MM.1S (cell line): ENCODE measurements around the gene SRSF11.
"Not testable (repeated sequence)": the region's sequence is repeated elsewhere in the genome, so short reads cannot be mapped to it uniquely, and the experiment has no call there.

ENCODE experiments used
- DNase-seq: peaks from one replicate; pipeline ENCODE4 v3.0.0-alpha.2; 2015
- H2AFZ ChIP-seq: fragments of 300-600 bp; sonication (generic); 2 replicates; pipeline ENCODE4 v1.6.0; 2016; ENCODE audit warnings: antibody characterized with exemption, low read length
- H3F3A ChIP-seq: fragments of 300-600 bp; sonication (generic); 2 replicates; pipeline ENCODE4 v1.6.1; 2016; ENCODE audit warnings: mild to moderate bottlenecking, antibody characterized with exemption, low read length, moderate library complexity, mixed read lengths; ENCODE audit not compliant: insufficient read depth
- H3K27ac ChIP-seq: fragments of 300-600 bp; sonication (generic); 2 replicates; pipeline ENCODE4 v1.5.1; 2016; ENCODE audit warnings: mild to moderate bottlenecking, low read length
- H3K27me3 ChIP-seq: fragments of 300-600 bp; sonication (generic); replicated peaks from 2 replicates; pipeline ENCODE4 v1.6.0; 2016; ENCODE audit warnings: low read length; ENCODE audit not compliant: insufficient read depth
- H3K36me3 ChIP-seq: fragments of 300-600 bp; sonication (generic); replicated peaks from 2 replicates; pipeline ENCODE4 v1.6.1; 2016; ENCODE audit warnings: mild to moderate bottlenecking, low read length, mixed read lengths; ENCODE audit not compliant: insufficient read depth
- H3K4me1 ChIP-seq: fragments of 300-600 bp; sonication (generic); 2 replicates; pipeline ENCODE4 v1.6.1; 2016; ENCODE audit warnings: low read length, mixed read lengths
- H3K4me2 ChIP-seq: fragments of 300-600 bp; sonication (generic); 2 replicates; pipeline ENCODE4 v1.6.0; 2016; ENCODE audit warnings: low read depth, low read length
- H3K4me3 ChIP-seq: fragments of 300-600 bp; sonication (generic); 2 replicates; pipeline ENCODE4 v1.5.1; 2016; ENCODE audit warnings: low read length, mixed read lengths
- H3K79me2 ChIP-seq: fragments of 300-600 bp; sonication (generic); 2 replicates; pipeline ENCODE4 v1.6.1; 2016; ENCODE audit warnings: mixed run types, low read length, mixed read lengths
- H3K9ac ChIP-seq: fragments of 300-600 bp; sonication (generic); 2 replicates; pipeline ENCODE4 v1.6.1; 2016; ENCODE audit warnings: low read length, mixed read lengths
- H3K9me2 ChIP-seq: fragments of 300-600 bp; sonication (generic); replicated peaks from 2 replicates; pipeline ENCODE4 v1.6.1; 2016; ENCODE audit warnings: mild to moderate bottlenecking, low read length, mixed read lengths; ENCODE audit not compliant: insufficient read depth
- H3K9me3 ChIP-seq: fragments of 300-600 bp; sonication (generic); replicated peaks from 2 replicates; pipeline ENCODE4 v1.6.1; 2016; ENCODE audit warnings: mild to moderate bottlenecking, low read length, mixed read lengths; ENCODE audit not compliant: insufficient read depth
- H4K20me1 ChIP-seq: fragments of 300-600 bp; sonication (generic); 2 replicates; pipeline ENCODE4 v1.6.1; 2016; ENCODE audit warnings: mild to moderate bottlenecking, low read length, moderate library complexity, mixed read lengths; ENCODE audit not compliant: insufficient read depth
- CTCF ChIP-seq: fragments of 300-600 bp; sonication (generic); IDR thresholded peaks from 2 replicates; pipeline ENCODE4 v1.5.1; 2016; ENCODE audit warnings: antibody characterized with exemption, low read length, mixed read lengths
- EZH2 ChIP-seq: fragments of 300-600 bp; sonication (generic); optimal IDR thresholded peaks from 2 replicates; pipeline ENCODE3; 2017; ENCODE audit warnings: low read depth, mild to moderate bottlenecking, antibody characterized with exemption, low read length, mixed read lengths
- EZH2phosphoT487 ChIP-seq: fragments of 300-600 bp; sonication (generic); IDR thresholded peaks from 2 replicates; pipeline ENCODE4 v1.6.1; 2018; ENCODE audit warnings: antibody characterized with exemption, low read length

The SRSF11 gene

GRCh38 chr1:70204600-70204999 is 16.6 kb upstream of the SRSF11 start:
- no peaks in the 10 kb centered on the region for H3K36me3 ChIP-seq
- H3K4me3 ChIP-seq: peak overlapping the region; percentile 93
- TF ChIP-seq CTCF (no peak), EZH2 (no peak), EZH2phosphoT487 (no peak)
- peak overlapping the region; percentile 87 for H3K4me2 ChIP-seq
- no peaks in the 10 kb centered on the region for H3K27me3 ChIP-seq
- H4K20me1 ChIP-seq: no peaks in the 10 kb centered on the region
- H2AFZ ChIP-seq: peak overlapping the region; percentile 93; the same call in 1 of the 2 replicates
- no peak overlapping the region for H3K27ac ChIP-seq
- peaks cover 6% of the 10 kb centered on the region for H3F3A ChIP-seq
- H3K4me1 ChIP-seq: peaks cover 15% of the 10 kb centered on the region
- no peak for DNase-seq
- H3K9ac ChIP-seq: peak overlapping the region; percentile 89; the same call in 1 of the 2 replicates
- H3K79me2 ChIP-seq: peaks cover 97% of the 10 kb centered on the region
- no peaks in the 10 kb centered on the region for H3K9me2 ChIP-seq
- no peaks in the 10 kb centered on the region for H3K9me3 ChIP-seq

GRCh38 chr1:70205071-70205433 is 16.1 kb upstream of the SRSF11 start:
- H3K9me3 ChIP-seq: no peaks in the 10 kb centered on the region
- peak overlapping the region; percentile 86 for H3K27ac ChIP-seq
- H3K4me1 ChIP-seq: peaks cover 18% of the 10 kb centered on the region
- no peaks in the 10 kb centered on the region for H3K27me3 ChIP-seq
- DNase-seq: no peak
- peak overlapping the region; percentile 89 for H3K9ac ChIP-seq
- H3K36me3 ChIP-seq: no peaks in the 10 kb centered on the region
- peak overlapping the region; percentile 93 for H2AFZ ChIP-seq
- no peaks in the 10 kb centered on the region for H3K9me2 ChIP-seq
- peak overlapping the region; percentile 93 for H3K4me3 ChIP-seq
- peaks cover 6% of the 10 kb centered on the region for H3F3A ChIP-seq
- peaks cover 97% of the 10 kb centered on the region for H3K79me2 ChIP-seq
- no peaks in the 10 kb centered on the region for H4K20me1 ChIP-seq
- peak overlapping the region; percentile 87 for H3K4me2 ChIP-seq
- TF ChIP-seq CTCF: no peak
- no peak for TF ChIP-seq EZH2
- TF ChIP-seq EZH2phosphoT487: no peak

GRCh38 chr1:70205434-70206118 is 15.6 kb upstream of the SRSF11 start, which contains the start of gene LRRC40:
Gene LRRC40 (minus strand): TSS chr1:70205579. CDS start chr1:70205540, 39 bp downstream.
- Histone ChIP-seq H3K4me3 (peak within 1 kb of the TSS; percentile 93), H3K4me2 (peak within 1 kb of the TSS; percentile 89), H3K9me3 (no peaks in the 10 kb centered on the region), H3K4me1 (peaks cover 23% of the 10 kb centered on the region), H3F3A (peaks cover 6% of the 10 kb centered on the region), H4K20me1 (no peaks in the 10 kb centered on the region), H3K9ac (peak within 1 kb of the TSS; percentile 89), H3K36me3 (no peaks in the 10 kb centered on the region), H3K27me3 (no peaks in the 10 kb centered on the region), H3K79me2 (peaks cover 97% of the 10 kb centered on the region), H2AFZ (peak within 1 kb of the TSS; percentile 93), H3K9me2 (no peaks in the 10 kb centered on the region), H3K27ac (peak within 1 kb of the TSS; percentile 86)
- TF ChIP-seq EZH2phosphoT487: no peak
- TF ChIP-seq EZH2: no peak
- TF ChIP-seq CTCF: no peak
- peak; percentile 96 for DNase-seq

- H3K27ac ChIP-seq, H2AFZ ChIP-seq, H3K36me3 ChIP-seq, H4K20me1 ChIP-seq, H3F3A ChIP-seq, H3K9me2 ChIP-seq, H3K9me3 ChIP-seq, DNase-seq, H3K27me3 ChIP-seq: not testable (repeated sequence)
- H3K4me1 ChIP-seq: peaks cover 24% of the 10 kb centered on the region
- peaks cover 98% of the 10 kb centered on the region for H3K79me2 ChIP-seq
- peak overlapping the region; percentile 89 for H3K4me2 ChIP-seq
- H3K4me3 ChIP-seq: peak overlapping the region; percentile 93
- H3K9ac ChIP-seq: peak overlapping the region; percentile 89; the same call in 1 of the 2 replicates
These were observed 14.3 kb upstream of the SRSF11 start for GRCh38 chr1:70206833-70207232.
